GM19193 (cell line): Measurements from ENCODE around the gene ZAR1L.

ENCODE experiments used
- POLR2A ChIP-seq: IDR thresholded peaks from 4 replicates; pipeline ENCODE4 v1.6.1; 2011; ENCODE audit not compliant: insufficient read depth, insufficient read length; ENCODE audit errors: extremely low read depth

ZAR1L gene

GRCh38 chr13:32315238-32316027 lies at the start of gene ZAR1L, which contains the start of gene BRCA2:
TSS of gene ZAR1L (minus strand) at chr13:32315363. CDS start at chr13:32311925, 3,438 bp downstream.
TSS of gene BRCA2 (plus strand) at chr13:32315508. CDS start at chr13:32316461, 953 bp downstream.
- TF ChIP-seq POLR2A = peak; percentile 98

- no peak for TF ChIP-seq POLR2A
Measured at GRCh38 chr13:32362574-32362973, 47.4 kb upstream of the ZAR1L start.

GRCh38 chr13:32354040-32354439 lies 38.9 kb upstream of the ZAR1L start:
- no peak for TF ChIP-seq POLR2A

- no peak for TF ChIP-seq POLR2A
Measured at GRCh38 chr13:32347651-32348050, 32.5 kb upstream of the ZAR1L start.

GRCh38 chr13:32340914-32341313 lies 25.8 kb upstream of the ZAR1L start:
- TF ChIP-seq POLR2A = no peak

- no peak for TF ChIP-seq POLR2A
Measured at GRCh38 chr13:32334671-32335070, 19.5 kb upstream of the ZAR1L start.

GRCh38 chr13:32330441-32330840 lies 15.3 kb upstream of the ZAR1L start:
- no peak for TF ChIP-seq POLR2A

GRCh38 chr13:32323912-32324311 lies 8.7 kb upstream of the ZAR1L start:
- TF ChIP-seq POLR2A = no peak

GRCh38 chr13:32320528-32320927 lies 5.4 kb upstream of the ZAR1L start:
- TF ChIP-seq POLR2A = no peak

GRCh38 chr13:32317716-32318465 lies 2.7 kb upstream of the ZAR1L start:
- no peak for TF ChIP-seq POLR2A

GRCh38 chr13:32316501-32316900 lies 1.3 kb upstream of the ZAR1L start:
- no peak for TF ChIP-seq POLR2A

- TF ChIP-seq POLR2A = no peak
Measured at GRCh38 chr13:32316028-32316339, 821 bp upstream of the ZAR1L start.

- no peak for TF ChIP-seq POLR2A
Measured at GRCh38 chr13:32314271-32315237, 609 bp downstream of the ZAR1L start.

- TF ChIP-seq POLR2A = no peak
Measured at GRCh38 chr13:32311188-32311897, 3.8 kb downstream of the ZAR1L start.
